WTC11 (cell line): ENCODE results near the gene NTN1.

Source experiments
- CBFB ChIP-seq: sonication (generic); formaldehyde crosslinking; IDR thresholded peaks from 2 replicates; pipeline ENCODE4 v1.8.1; 2022; ENCODE audit warnings: mild to moderate bottlenecking, low read depth, missing genetic modification reagents
- ELF4 ChIP-seq: sonication (generic); formaldehyde crosslinking; IDR thresholded peaks from 2 replicates; pipeline ENCODE4 v1.8.1; 2022; ENCODE audit warnings: low read depth, mild to moderate bottlenecking, moderate library complexity, missing genetic modification reagents
- GTF2I ChIP-seq: fragments of 250-450 bp; sonication (Bioruptor Pico); conservative IDR thresholded peaks from 2 replicates; pipeline ENCODE4 v1.4.0; 2021; ENCODE audit warnings: mild to moderate bottlenecking
- HMGA2 ChIP-seq: fragments of 250-450 bp; sonication (Bioruptor Pico); IDR thresholded peaks from 2 replicates; pipeline ENCODE4 v1.4.0; 2021; ENCODE audit warnings: mild to moderate bottlenecking, moderate library complexity
- JUN ChIP-seq: sonication (generic); formaldehyde crosslinking; IDR thresholded peaks from 2 replicates; pipeline ENCODE4 v1.8.0; 2023; ENCODE audit warnings: mild to moderate bottlenecking, missing genetic modification reagents
- SP1 ChIP-seq: sonication (generic); formaldehyde crosslinking; conservative IDR thresholded peaks from 2 replicates; pipeline ENCODE4 v1.8.1; 2022; ENCODE audit warnings: missing genetic modification reagents
- TCF7 ChIP-seq: sonication (generic); formaldehyde crosslinking; IDR thresholded peaks from 2 replicates; pipeline ENCODE4 v1.8.0; 2022; ENCODE audit warnings: mild to moderate bottlenecking, low read depth, missing genetic modification reagents, moderate library complexity
- ZNF396 ChIP-seq: fragments of 250-450 bp; sonication (Bioruptor Pico); IDR thresholded peaks from 2 replicates; pipeline ENCODE4 v1.8.0; 2021; ENCODE audit warnings: mild to moderate bottlenecking, moderate library complexity, borderline replicate concordance
- TF ChIP-seq, protein P1 (sequence below): fragments of 200-600 bp; IDR thresholded peaks from 2 replicates; pipeline ENCODE4 v1.8.0; 2022; ENCODE audit warnings: antibody characterized with exemption
- TF ChIP-seq, protein P2 (sequence below): sonication (generic); formaldehyde crosslinking; IDR thresholded peaks from 2 replicates; pipeline ENCODE4 v1.8.1; 2023; ENCODE audit warnings: mild to moderate bottlenecking, missing genetic modification reagents, moderate library complexity
- TF ChIP-seq, protein P3 (sequence below): sonication (generic); formaldehyde crosslinking; IDR thresholded peaks from 2 replicates; pipeline ENCODE4 v1.8.0; 2022; ENCODE audit warnings: mild to moderate bottlenecking, missing genetic modification reagents
- TF ChIP-seq, protein P4 (sequence below): sonication (generic); formaldehyde crosslinking; conservative IDR thresholded peaks from 2 replicates; pipeline ENCODE4 v1.8.1; 2022; ENCODE audit warnings: mild to moderate bottlenecking, missing genetic modification reagents
- TF ChIP-seq, protein P5 (sequence below): sonication (generic); formaldehyde crosslinking; IDR thresholded peaks from 2 replicates; pipeline ENCODE4 v1.8.1; 2022; ENCODE audit warnings: low read depth, mild to moderate bottlenecking, moderate library complexity, missing genetic modification reagents, borderline replicate concordance

DNA sequence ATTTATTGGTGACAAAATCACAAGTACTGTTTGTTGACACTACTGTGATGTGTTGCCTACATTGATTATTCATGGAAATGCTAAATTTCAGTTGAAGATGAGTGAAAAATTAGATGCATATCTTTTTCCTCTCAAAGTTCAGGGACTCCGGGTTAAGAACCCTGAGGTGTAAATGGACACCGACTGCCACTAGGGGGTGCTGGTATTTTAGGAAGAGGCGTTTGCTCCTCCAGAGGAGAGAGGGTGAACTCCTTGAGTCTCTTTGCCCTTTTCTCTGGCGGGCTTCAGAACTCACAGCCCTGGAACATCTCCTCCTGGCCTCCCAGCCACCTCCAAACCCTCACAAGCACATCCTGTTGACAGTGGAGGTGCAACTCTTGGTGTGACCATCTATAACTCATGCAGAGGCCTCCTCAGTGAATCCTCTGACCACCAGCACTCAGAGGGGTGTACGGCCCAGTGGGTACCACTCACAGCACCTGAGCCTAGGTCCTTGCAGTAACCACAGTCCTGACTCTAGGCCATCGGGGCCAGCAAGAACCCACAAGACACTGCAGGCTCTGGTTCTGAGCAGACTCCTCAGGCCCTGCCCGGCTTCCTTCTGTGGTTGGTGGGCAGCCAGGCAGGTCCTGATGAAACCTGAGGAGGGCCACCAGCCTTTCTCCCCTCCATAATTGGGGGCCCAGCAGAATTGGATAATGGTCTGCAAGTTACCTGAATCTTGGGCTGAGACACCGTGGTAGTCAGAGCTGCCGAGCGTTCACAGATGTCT, 29.6 kb upstream of the NTN1 start:
- TF ChIP-seq, protein P1, sequence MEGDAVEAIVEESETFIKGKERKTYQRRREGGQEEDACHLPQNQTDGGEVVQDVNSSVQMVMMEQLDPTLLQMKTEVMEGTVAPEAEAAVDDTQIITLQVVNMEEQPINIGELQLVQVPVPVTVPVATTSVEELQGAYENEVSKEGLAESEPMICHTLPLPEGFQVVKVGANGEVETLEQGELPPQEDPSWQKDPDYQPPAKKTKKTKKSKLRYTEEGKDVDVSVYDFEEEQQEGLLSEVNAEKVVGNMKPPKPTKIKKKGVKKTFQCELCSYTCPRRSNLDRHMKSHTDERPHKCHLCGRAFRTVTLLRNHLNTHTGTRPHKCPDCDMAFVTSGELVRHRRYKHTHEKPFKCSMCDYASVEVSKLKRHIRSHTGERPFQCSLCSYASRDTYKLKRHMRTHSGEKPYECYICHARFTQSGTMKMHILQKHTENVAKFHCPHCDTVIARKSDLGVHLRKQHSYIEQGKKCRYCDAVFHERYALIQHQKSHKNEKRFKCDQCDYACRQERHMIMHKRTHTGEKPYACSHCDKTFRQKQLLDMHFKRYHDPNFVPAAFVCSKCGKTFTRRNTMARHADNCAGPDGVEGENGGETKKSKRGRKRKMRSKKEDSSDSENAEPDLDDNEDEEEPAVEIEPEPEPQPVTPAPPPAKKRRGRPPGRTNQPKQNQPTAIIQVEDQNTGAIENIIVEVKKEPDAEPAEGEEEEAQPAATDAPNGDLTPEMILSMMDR = peak; percentile 78
- TF ChIP-seq, protein P2, sequence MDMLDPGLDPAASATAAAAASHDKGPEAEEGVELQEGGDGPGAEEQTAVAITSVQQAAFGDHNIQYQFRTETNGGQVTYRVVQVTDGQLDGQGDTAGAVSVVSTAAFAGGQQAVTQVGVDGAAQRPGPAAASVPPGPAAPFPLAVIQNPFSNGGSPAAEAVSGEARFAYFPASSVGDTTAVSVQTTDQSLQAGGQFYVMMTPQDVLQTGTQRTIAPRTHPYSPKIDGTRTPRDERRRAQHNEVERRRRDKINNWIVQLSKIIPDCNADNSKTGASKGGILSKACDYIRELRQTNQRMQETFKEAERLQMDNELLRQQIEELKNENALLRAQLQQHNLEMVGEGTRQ (CRISPR knock-in tag) = no peak
- TF ChIP-seq, protein P3, sequence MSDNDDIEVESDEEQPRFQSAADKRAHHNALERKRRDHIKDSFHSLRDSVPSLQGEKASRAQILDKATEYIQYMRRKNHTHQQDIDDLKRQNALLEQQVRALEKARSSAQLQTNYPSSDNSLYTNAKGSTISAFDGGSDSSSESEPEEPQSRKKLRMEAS (CRISPR knock-in tag) = no peak
- TF ChIP-seq, protein P4, sequence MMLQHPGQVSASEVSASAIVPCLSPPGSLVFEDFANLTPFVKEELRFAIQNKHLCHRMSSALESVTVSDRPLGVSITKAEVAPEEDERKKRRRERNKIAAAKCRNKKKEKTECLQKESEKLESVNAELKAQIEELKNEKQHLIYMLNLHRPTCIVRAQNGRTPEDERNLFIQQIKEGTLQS (CRISPR knock-in tag) = no peak
- TF ChIP-seq CBFB = no peak
- TF ChIP-seq JUN (CRISPR knock-in tag) = no peak
- no peak for TF ChIP-seq GTF2I (CRISPR knock-in tag)
- no peak for TF ChIP-seq ELF4 (CRISPR knock-in tag)
- no peak for TF ChIP-seq SP1 (CRISPR knock-in tag)
- TF ChIP-seq ZNF396 (CRISPR knock-in tag) = no peak
- no peak for TF ChIP-seq TCF7 (CRISPR knock-in tag)
- TF ChIP-seq, protein P5, sequence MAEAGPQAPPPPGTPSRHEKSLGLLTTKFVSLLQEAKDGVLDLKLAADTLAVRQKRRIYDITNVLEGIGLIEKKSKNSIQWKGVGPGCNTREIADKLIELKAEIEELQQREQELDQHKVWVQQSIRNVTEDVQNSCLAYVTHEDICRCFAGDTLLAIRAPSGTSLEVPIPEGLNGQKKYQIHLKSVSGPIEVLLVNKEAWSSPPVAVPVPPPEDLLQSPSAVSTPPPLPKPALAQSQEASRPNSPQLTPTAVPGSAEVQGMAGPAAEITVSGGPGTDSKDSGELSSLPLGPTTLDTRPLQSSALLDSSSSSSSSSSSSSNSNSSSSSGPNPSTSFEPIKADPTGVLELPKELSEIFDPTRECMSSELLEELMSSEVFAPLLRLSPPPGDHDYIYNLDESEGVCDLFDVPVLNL (CRISPR knock-in tag) = no peak
- TF ChIP-seq HMGA2 (CRISPR knock-in tag) = no peak
